GM12878 (cell line): ENCODE measurements around the gene STK40. TPM values are rescaled to one million over a fixed set of nuclear protein-coding genes. Genes with fewer than 3 reads are reported as not detected.

Experiments
- ATAC-seq: fragments of 200-7000 bp; cut with Tn5 transposase; 3 replicates; pipeline ENCODE4 v1.9.1; 2020; ENCODE audit warnings: mild to moderate bottlenecking, moderate library complexity
- BruUV-seq: library from RNA; stranded (reverse); fragments of 400-500 nt; replicated peaks from 2 replicates; lab custom pipeline; 2021; lab: Mats Ljungman, UMichigan
- CTCF ChIA-PET: fragments of 300-600 bp; sonication (Branson Sonifier 250); formaldehyde crosslinking; extraction: SDS; loops from one replicate; lab custom pipeline; 2021; ENCODE audit warnings: inconsistent platforms; lab: Yijun Ruan, JAX
- POLR2A ChIA-PET: fragments of 350-600 bp; formaldehyde crosslinking; extraction: SDS; loops from one replicate; lab custom pipeline; 2021; ENCODE audit warnings: inconsistent platforms; lab: Charles Lee
- RAD21 ChIA-PET: fragments of 300-600 bp; sonication (Branson Sonifier 250); formaldehyde crosslinking; loops from one replicate; lab custom pipeline; 2023; ENCODE audit warnings: antibody characterized with exemption; ENCODE audit not compliant: unreplicated experiment; lab: Charles Lee
- SMC1A ChIA-PET: fragments of 300-600 bp; sonication (Branson Sonifier 250); formaldehyde crosslinking; loops from one replicate; lab custom pipeline; 2023; ENCODE audit not compliant: unreplicated experiment, uncharacterized antibody; lab: Charles Lee
- DNase-seq: peaks from one replicate; pipeline ENCODE4 v3.0.0-alpha.2; 2011; ENCODE audit warnings: low read depth, low spot score
- FAIRE-seq: peaks from 3 replicates; lab custom pipeline; 2011; peaks lifted over from hg19 to GRCh38; lab: Jason Lieb, UNC
- H2AFZ ChIP-seq: 2 replicates; pipeline ENCODE4 v1.6.0; 2011; ENCODE audit warnings: low read depth, low read length, control low read depth; ENCODE audit not compliant: control insufficient read depth
- H3K27ac ChIP-seq: 2 replicates; pipeline ENCODE4 v1.5.1; 2011; ENCODE audit warnings: control low read depth; ENCODE audit not compliant: control insufficient read depth, insufficient read depth
- H3K27me3 ChIP-seq, 2 experiments: replicated peaks in 1 of 2; 2 replicates each; pipeline versions ENCODE4 v1.6.0 to v1.6.1; 2011; ENCODE audit warnings: low read length in 1 of 2; ENCODE audit not compliant: control insufficient read depth in 2 of 2, insufficient read depth in 2 of 2
- H3K36me3 ChIP-seq, 2 experiments: 2 replicates each; pipeline ENCODE4 v1.5.1; 2011; ENCODE audit warnings: low read length in 1 of 2; ENCODE audit not compliant: control insufficient read depth in 2 of 2, insufficient read depth in 2 of 2
- H3K4me1 ChIP-seq: 2 replicates; pipeline ENCODE4 v1.6.1; 2011; ENCODE audit warnings: mild to moderate bottlenecking, low read length, moderate library complexity, mixed read lengths; ENCODE audit not compliant: control insufficient read depth, insufficient read depth
- H3K4me2 ChIP-seq: 2 replicates; pipeline ENCODE4 v1.6.0; 2011; ENCODE audit warnings: control low read depth; ENCODE audit not compliant: control insufficient read depth, insufficient read depth
- H3K4me3 ChIP-seq: fragments of 200-600 bp; sonication (generic); 2 replicates; pipeline ENCODE4 v1.5.1; 2016
- H3K79me2 ChIP-seq: 2 replicates; pipeline ENCODE4 v1.6.0; 2011; ENCODE audit warnings: low read length; ENCODE audit not compliant: control insufficient read depth, insufficient read depth
- H3K9ac ChIP-seq: 2 replicates; pipeline ENCODE4 v1.8.0; 2011; ENCODE audit warnings: low read length, control low read depth, mixed read lengths; ENCODE audit not compliant: control insufficient read depth, insufficient read depth
- H3K9me3 ChIP-seq: replicated peaks from 3 replicates; pipeline ENCODE4 v1.5.1; 2011; ENCODE audit warnings: mild to moderate bottlenecking, low read length; ENCODE audit not compliant: control insufficient read depth, insufficient read depth
- H4K20me1 ChIP-seq: 2 replicates; pipeline ENCODE4 v1.6.0; 2011; ENCODE audit not compliant: control insufficient read depth, insufficient read depth
- CBFB ChIP-seq: IDR thresholded peaks from 2 replicates; pipeline ENCODE4 v1.6.1; 2016; ENCODE audit warnings: antibody characterized with exemption, low read depth
- CTCF ChIP-seq, 3 experiments: IDR thresholded peaks in 2 of 3; conservative IDR thresholded peaks in 1 of 3; 2 replicates each; pipeline ENCODE4 v1.5.1; 2011; ENCODE audit warnings: low read depth in 3 of 3, low read length in 3 of 3, mild to moderate bottlenecking in 3 of 3, control low read depth in 2 of 3, moderate library complexity in 2 of 3, inconsistent platforms in 1 of 3, mixed read lengths in 1 of 3; ENCODE audit not compliant: control insufficient read depth in 2 of 3, insufficient read depth in 1 of 3; ENCODE audit errors: extremely low read depth in 1 of 3
- EGR1 ChIP-seq, 2 experiments: IDR thresholded peaks; 1 replicate in 1 of 2; 2 replicates in 1 of 2; pipeline ENCODE4 v1.6.1; 2011 to 2012; ENCODE audit warnings: low read depth in 2 of 2, low read length in 2 of 2, borderline replicate concordance in 1 of 2, mild to moderate bottlenecking in 1 of 2, moderate library complexity in 1 of 2
- HDGF ChIP-seq: fragments of 450-650 bp; IDR thresholded peaks from 2 replicates; pipeline ENCODE4 v1.6.1; 2016; ENCODE audit warnings: antibody characterized with exemption
- MEF2A ChIP-seq: IDR thresholded peaks from 2 replicates; pipeline ENCODE4 v1.6.1; 2011; ENCODE audit warnings: low read depth, mild to moderate bottlenecking, low read length, moderate library complexity; ENCODE audit not compliant: insufficient read depth
- PAX8 ChIP-seq: fragments of 450-650 bp; IDR thresholded peaks from 2 replicates; pipeline ENCODE4 v1.6.1; 2017; ENCODE audit warnings: mild to moderate bottlenecking, moderate library complexity
- RCOR1 ChIP-seq: conservative IDR thresholded peaks from 2 replicates; pipeline ENCODE4 v1.6.1; 2012; ENCODE audit warnings: low read depth, low read length, improper control_type of control experiment
- RFX5 ChIP-seq: IDR thresholded peaks from 2 replicates; pipeline ENCODE4 v1.6.1; 2011; ENCODE audit warnings: low read depth, low read length, improper control_type of control experiment
- SMAD5 ChIP-seq: IDR thresholded peaks from 2 replicates; pipeline ENCODE4 v1.6.1; 2016; ENCODE audit warnings: antibody characterized with exemption, low read depth
- SMC3 ChIP-seq: IDR thresholded peaks from 2 replicates; pipeline ENCODE4 v1.6.1; 2011; ENCODE audit warnings: low read length, improper control_type of control experiment, borderline replicate concordance
- USF2 ChIP-seq: IDR thresholded peaks from 2 replicates; pipeline ENCODE4 v1.6.1; 2011; ENCODE audit warnings: low read depth, low read length, improper control_type of control experiment, borderline replicate concordance
- ZBTB11 ChIP-seq: fragments of 450-650 bp; formaldehyde crosslinking; IDR thresholded peaks from 2 replicates; pipeline ENCODE4 v1.5.0; 2022; ENCODE audit warnings: mild to moderate bottlenecking, missing genetic modification characterization
- ZBTB33 ChIP-seq: fragments of 450-650 bp; IDR thresholded peaks from 2 replicates; pipeline ENCODE4 v1.6.1; 2017; ENCODE audit warnings: mild to moderate bottlenecking
- ZNF274 ChIP-seq: IDR thresholded peaks from one replicate; pipeline ENCODE4 v1.8.0; 2011; ENCODE audit not compliant: insufficient read length, insufficient read depth
- ZNF622 ChIP-seq: fragments of 450-650 bp; IDR thresholded peaks from 2 replicates; pipeline ENCODE4 v1.6.1; 2017; ENCODE audit warnings: mild to moderate bottlenecking, inconsistent platforms
- WGBS: methylation state at CpG from one replicate; pipeline ENCODE4 v1.1.6; 2016; ENCODE audit warnings: low lambda C conversion rate; ENCODE audit not compliant: insufficient replicate concordance, insufficient coverage; ENCODE audit errors: missing lambda C conversion rate; 5-methylcytosine and 5-hydroxymethylcytosine counted together
- in situ Hi-C: fragments of 300-500 bp; cut with MboI; formaldehyde crosslinking; loops from 9 replicates; pipeline ENCODE4 v1.14.3; 2018; ENCODE audit warnings: mixed read lengths
- intact Hi-C: fragments of 100-400 bp; cut with micrococcal nuclease; formaldehyde crosslinking; loops from one replicate; pipeline ENCODE4 v1.14.2; 2022; ENCODE audit not compliant: unreplicated experiment
- polyA plus RNA-seq, 11 experiments: library from polyadenylated mRNA; depleted of rRNA in 4 of 11; unstranded in 6 of 11; stranded (reverse) in 5 of 11; fragments of >200 nt; fragmentation: Nextera tagmentation in 4 of 11; fragmentation: Illumina TruSeq in 1 of 11; extraction: Ambion mirVana in 4 of 11; extraction: Trizol in 1 of 11; gene quantifications; 1 replicate in 1 of 11; 2 replicates in 10 of 11; pipeline versions ENCODE4 v1.2.1 to v1.2.3, GENCODE V29; 2011 to 2016; ENCODE audit warnings: inconsistent platforms in 2 of 11, missing spikeins in 2 of 11, low read depth in 1 of 11
- total RNA-seq, 4 experiments: library from RNA; depleted of rRNA in 3 of 4; stranded (reverse); fragments of >200 nt in 3 of 4; fragmentation: Illumina TruSeq in 1 of 4; extraction: Trizol in 1 of 4; gene quantifications; 2 replicates each; pipeline versions ENCODE4 v1.2.1 to v1.2.3, GENCODE V29; 2013 to 2021

The STK40 gene
- total and polyA plus RNA-seq, 10 of the 15 experiments (the other 5 are each of a cell fraction or from before 2014, with no cell fraction given), result 0.27 to 51.0 (median 29.5) TPM

GRCh38 chr1:36343651-36344394 is 41.9 kb downstream of the STK40 start:
- H4K20me1 ChIP-seq, result no peaks in the 10 kb centered on the region
- H3K9ac ChIP-seq, result no peak overlapping the region
- no peak for DNase-seq
- no peak overlapping the region for H3K27ac ChIP-seq
- SMC1A ChIA-PET, result interaction anchor here (2.0 to 2.8 kb wide), 3 partner anchors 24 to 78 kb away, joined by 15 to 36 read pairs (median 16); no protein-coding TSS in a partner anchor
- no peak overlapping the region for H3K4me2 ChIP-seq
- H2AFZ ChIP-seq, result no peak overlapping the region
- in situ Hi-C loops (no loop called here), intact Hi-C loops (no loop called here)
- H3K79me2 ChIP-seq, result no peaks in the 10 kb centered on the region; the same call in 1 of the 2 replicates
- CTCF ChIA-PET, result interaction anchor here (0.6 to 13.5 kb wide), 12 partner anchors 10 to 117 kb away, joined by 3 to 157 read pairs (median 6); partner anchors contain the start of gene SH3D21
- POLR2A ChIA-PET, result interaction anchor here (0.5 to 1.0 kb wide), 2 partner anchors 42 to 807 kb away, joined by 3 to 4 read pairs; no protein-coding TSS in a partner anchor
- H3K27me3 ChIP-seq, result no peaks in the 10 kb centered on the region
- no peak overlapping the region for H3K4me3 ChIP-seq
- ATAC-seq, result no peak
- FAIRE-seq, result no peak
- RAD21 ChIA-PET, result interaction anchor here (0.6 to 2.3 kb wide), 5 partner anchors 25 to 79 kb away, joined by 3 to 37 read pairs (median 15); no protein-coding TSS in a partner anchor
- peaks cover 15 to 18% of the 10 kb centered on the region in 2 experiments; a peak in 3 of 4 replicates for H3K36me3 ChIP-seq
- H3K9me3 ChIP-seq, result no peaks in the 10 kb centered on the region
- WGBS, result 93% methylated on average over 24 of the region's 24 CpGs
- BruUV-seq, result no TSS peak
- H3K4me1 ChIP-seq, result peaks cover 7% of the 10 kb centered on the region
- TF ChIP-seq SMAD5, result no peak
- no peak for TF ChIP-seq MEF2A
- TF ChIP-seq SMC3, result no peak
- TF ChIP-seq HDGF, result no peak
- no peak for TF ChIP-seq ZBTB11 (CRISPR knock-in tag)
- TF ChIP-seq CBFB, result no peak
- no peak for TF ChIP-seq RFX5
- no peak for TF ChIP-seq ZNF274
- no peak for TF ChIP-seq CTCF (IDR thresholded peaks at IDR 0.05 in 2 of 3, conservative IDR thresholded peaks at IDR 0.05 in 1 of 3; ENCODE audit: control insufficient read depth in 2 of 3, extremely low read depth in 1 of 3, insufficient read depth in 1 of 3, low read depth in 3 of 3, low read length in 3 of 3)
- no peak for TF ChIP-seq ZBTB33
- TF ChIP-seq EGR1 (IDR thresholded peaks at IDR 0.05; ENCODE audit: borderline replicate concordance in 1 of 2, low read depth in 2 of 2, low read length in 2 of 2), result no peak
- no peak for TF ChIP-seq RCOR1
- no peak for TF ChIP-seq USF2
- TF ChIP-seq ZNF622, result no peak
- no peak for TF ChIP-seq PAX8
